ENCODE measurements around the gene TPPP3.

GRCh38 chr16:67398546-67399217 lies 5.4 kb upstream of the TPPP3 start:
- TF ChIP-seq EZH2 (optimal IDR thresholded peaks at IDR 0.05; ENCODE audit: low read depth, low read length) (no peak), CTCF (IDR thresholded peaks at IDR 0.05; ENCODE audit: low read length) (no peak), EZH2phosphoT487 (IDR thresholded peaks at IDR 0.05; ENCODE audit: low read length) (no peak)

Data from MM.1S (cell line).